Ovary (tissue), 9 donors: ENCODE data around the gene BTBD8. TPM values are rescaled to one million over a fixed set of nuclear protein-coding genes. Genes with fewer than 3 reads are reported as not detected.
"Not testable (repeated sequence)": the region's sequence is repeated elsewhere in the genome, so short reads cannot be mapped to it uniquely, and the experiment has no call there.

Experiments used
- DNase-seq, 5 donors: peaks; one replicate each; pipeline ENCODE4 v3.0.0-alpha.2; 2019 to 2020
- H3K27ac ChIP-seq, 2 donors: fragments of 200-600 bp; one replicate each; pipeline versions ENCODE4 v1.5.1 to v1.8.0; 2019 to 2022
- H3K27me3 ChIP-seq: fragments of 200-600 bp; one replicate; pipeline ENCODE4 v1.8.0; 2022
- H3K36me3 ChIP-seq: fragments of 200-600 bp; sonication (generic); one replicate; pipeline ENCODE4 v1.5.1; 2019
- H3K4me1 ChIP-seq: one replicate; pipeline ENCODE4 v1.8.1; 2013; ENCODE audit warnings: mild to moderate bottlenecking, moderate library complexity; ENCODE audit not compliant: insufficient read depth
- H3K4me3 ChIP-seq: fragments of 200-600 bp; sonication (generic); one replicate; pipeline ENCODE4 v1.5.1; 2017
- H3K9me3 ChIP-seq, 2 donors: fragments of 200-600 bp in 1 of 2; sonication (generic) in 1 of 2; one replicate each; pipeline versions ENCODE4 v1.5.1 to v1.8.1; 2013 to 2019; ENCODE audit warnings: mild to moderate bottlenecking in 1 of 2, moderate library complexity in 1 of 2
- CTCF ChIP-seq, 3 donors: fragments of 450-650 bp in 2 of 3; fragments of 200-600 bp in 1 of 3; IDR thresholded peaks; one replicate each; pipeline versions ENCODE4 v1.5.1 to v1.8.0; 2016 to 2022; ENCODE audit warnings: antibody characterized with exemption in 3 of 3, mild to moderate bottlenecking in 1 of 3
- EP300 ChIP-seq: sonication (generic); formaldehyde crosslinking; IDR thresholded peaks from one replicate; pipeline ENCODE4 v1.6.1; 2017; ENCODE audit warnings: antibody characterized with exemption
- POLR2A ChIP-seq: fragments of 450-650 bp; IDR thresholded peaks from one replicate; pipeline ENCODE4 v1.6.1; 2017; ENCODE audit warnings: antibody characterized with exemption, mild to moderate bottlenecking, moderate library complexity
- WGBS, 3 donors: extraction: QIAGEN DNeasy Blood & Tissue Kit in 1 of 3; methylation state at CpG; one replicate each; pipeline versions ENCODE4 v1.1.5 to v1.1.7; 2013 to 2017; 5-methylcytosine and 5-hydroxymethylcytosine counted together
- intact Hi-C, 4 donors: fragments of 100-400 bp; cut with DNase I; formaldehyde crosslinking; loops; one replicate each; pipeline versions ENCODE4 v1.11.0 to v1.15.1; 2022 to 2023
- polyA plus RNA-seq, 2 donors: library from polyadenylated mRNA; stranded (reverse); fragments of 200-250 nt in 1 of 2; fragments of 350-450 nt in 1 of 2; fragmentation: Illumina TruSeq in 1 of 2; extraction: RNeasy Lipid Tissue Mini Kit (QIAGEN cat#74804) in 1 of 2; gene quantifications; one replicate each; pipeline ENCODE4 v1.2.3, GENCODE V29; 2013 to 2014
- total RNA-seq, 7 donors: library from RNA; depleted of rRNA in 2 of 7; stranded (reverse); fragments of >200 nt in 2 of 7; fragmentation: NEBNext Ultra II Directional in 3 of 7; extraction: Animal tissue kit (Norgen Biotek cat#: 25700) in 3 of 7; gene quantifications; one replicate each; pipeline versions ENCODE4 v1.1.0 to v1.2.4, GENCODE V29; 2016 to 2023
- donor health status: DM: no; HTN: no; CAD: no; lungs with moderate emphysema.
- donor health status: DM: no; HTN: no; CAD: no.
- donor health status: Bipolar disorder and iron deficiency.
- donor health status: DM: yes; HTN: yes; CAD: no.
- donor health status: DM: no; HTN: no; CAD: no.
- donor health status: DM: yes; HTN: yes; CAD: no.

The BTBD8 gene
- total and polyA plus RNA-seq, 9 donors: 2.0 to 7.7 (median 4.7) TPM

GRCh38 chr1:92051948-92052347 is 28.2 kb upstream of the BTBD8 start:
- DNase-seq: no peak
- Histone ChIP-seq H3K36me3 (no peaks in the 10 kb centered on the region), H3K27ac (no peak overlapping the region), H3K27me3 (no peaks in the 10 kb centered on the region), H3K4me3 (no peak overlapping the region), H3K9me3 (no peaks in the 10 kb centered on the region), H3K4me1 (no peaks in the 10 kb centered on the region)
- TF ChIP-seq CTCF (IDR thresholded peaks at IDR 0.05): no peak
- TF ChIP-seq EP300: no peak
- TF ChIP-seq POLR2A: no peak
- intact Hi-C loops: no loop called here

- Histone ChIP-seq H3K27me3 (no peaks in the 10 kb centered on the region), H3K9me3 (no peaks in the 10 kb centered on the region), H3K4me1 (no peaks in the 10 kb centered on the region), H3K4me3 (no peak overlapping the region), H3K27ac (no peak overlapping the region), H3K36me3 (no peaks in the 10 kb centered on the region)
- intact Hi-C loops: no loop called here
- DNase-seq: no peak
- no peak for TF ChIP-seq EP300
- no peak for TF ChIP-seq POLR2A
- TF ChIP-seq CTCF (IDR thresholded peaks at IDR 0.05): no peak
- WGBS, 3 donors: 88 to 89% (median 89%) methylated on average over 3 of the region's 3 CpGs
Observed at GRCh38 chr1:92065042-92065441, 15.1 kb upstream of the BTBD8 start.

GRCh38 chr1:92066321-92066720 is 13.8 kb upstream of the BTBD8 start:
- Histone ChIP-seq H3K27me3 (no peaks in the 10 kb centered on the region), H3K27ac (no peak overlapping the region), H3K4me3 (no peak overlapping the region), H3K9me3 (no peaks in the 10 kb centered on the region), H3K4me1 (no peaks in the 10 kb centered on the region), H3K36me3 (no peaks in the 10 kb centered on the region)
- intact Hi-C loops: no loop called here
- DNase-seq: no peak
- TF ChIP-seq POLR2A (no peak), EP300 (no peak), CTCF (IDR thresholded peaks at IDR 0.05) (no peak)
- 84 to 91% (median 89%) methylated on average over 8 of the region's 8 CpGs for WGBS, 3 donors

- intact Hi-C loops: no loop called here
- DNase-seq: no peak
- no peaks in the 10 kb centered on the region for H3K4me1 ChIP-seq
- H3K27ac ChIP-seq: no peak overlapping the region
- no peaks in the 10 kb centered on the region for H3K27me3 ChIP-seq
- no peak overlapping the region for H3K4me3 ChIP-seq
- no peaks in the 10 kb centered on the region for H3K36me3 ChIP-seq
- no peaks in the 10 kb centered on the region for H3K9me3 ChIP-seq
- WGBS, 3 donors: 50 to 66% (median 57%) methylated on average over 2 of the region's 2 CpGs
- TF ChIP-seq POLR2A (no peak), CTCF (IDR thresholded peaks at IDR 0.05) (no peak), EP300 (no peak)
Observed at GRCh38 chr1:92070892-92071291, 9.3 kb upstream of the BTBD8 start.

- DNase-seq, H3K27me3 ChIP-seq, H3K9me3 ChIP-seq, H3K27ac ChIP-seq, H3K4me1 ChIP-seq, H3K36me3 ChIP-seq, H3K4me3 ChIP-seq, intact Hi-C loops: not testable (repeated sequence)
Observed at GRCh38 chr1:92074446-92074845, 5.7 kb upstream of the BTBD8 start.
